DND-41 (cell line): Measurements from ENCODE around the gene PTPRN2.

Source experiments
- ATAC-seq: fragments of 200-7000 bp; cut with Tn5 transposase; 3 replicates; pipeline ENCODE4 v1.9.1; 2021; ENCODE audit warnings: low read depth; ENCODE audit not compliant: insufficient read depth
- DNase-seq: peaks from one replicate; pipeline ENCODE4 v3.0.0-alpha.2; 2020
- H2AFZ ChIP-seq: 2 replicates; pipeline ENCODE4 v1.6.0; 2012; ENCODE audit warnings: low read depth, low read length
- H3K27ac ChIP-seq: 2 replicates; pipeline ENCODE4 v1.5.1; 2012; ENCODE audit warnings: low read length, inconsistent platforms
- H3K27me3 ChIP-seq: fragments of 200-600 bp; sonication (generic); 2 replicates; pipeline ENCODE4 v1.6.0; 2012; ENCODE audit warnings: low read length, mild to moderate bottlenecking, inconsistent platforms; ENCODE audit not compliant: insufficient read depth, poor library complexity
- H3K36me3 ChIP-seq: 2 replicates; pipeline ENCODE4 v1.5.1; 2012; ENCODE audit warnings: low read length, inconsistent platforms; ENCODE audit not compliant: insufficient read depth
- H3K4me1 ChIP-seq: 2 replicates; pipeline ENCODE4 v1.5.1; 2012; ENCODE audit warnings: mild to moderate bottlenecking, low read length; ENCODE audit not compliant: insufficient read depth
- H3K4me2 ChIP-seq: 2 replicates; pipeline ENCODE4 v1.6.0; 2012; ENCODE audit warnings: mild to moderate bottlenecking, moderate library complexity, low read length, inconsistent platforms; ENCODE audit not compliant: insufficient read depth
- H3K4me3 ChIP-seq, 2 experiments: fragments of 200-600 bp in 1 of 2; shearing (Covaris generic) in 1 of 2; 2 replicates each; pipeline ENCODE4 v1.5.1; 2012 to 2016; ENCODE audit warnings: inconsistent platforms in 2 of 2, low read length in 2 of 2, mild to moderate bottlenecking in 2 of 2, low read depth in 1 of 2, moderate library complexity in 1 of 2
- H3K79me2 ChIP-seq: 2 replicates; pipeline ENCODE4 v1.6.0; 2012; ENCODE audit warnings: low read length, inconsistent platforms; ENCODE audit not compliant: insufficient read depth
- H3K9ac ChIP-seq: 2 replicates; pipeline ENCODE4 v1.6.0; 2012; ENCODE audit warnings: low read depth, mild to moderate bottlenecking, inconsistent platforms, low read length, moderate library complexity
- H3K9me3 ChIP-seq: 2 replicates; pipeline ENCODE4 v1.5.1; 2012; ENCODE audit warnings: low read length, moderate library complexity, mild to moderate bottlenecking, inconsistent platforms; ENCODE audit not compliant: insufficient read depth, severe bottlenecking
- H4K20me1 ChIP-seq: 2 replicates; pipeline ENCODE4 v1.6.0; 2012; ENCODE audit warnings: low read length; ENCODE audit not compliant: insufficient read depth
- EZH2 ChIP-seq: IDR thresholded peaks from 3 replicates; pipeline ENCODE4 v1.6.1; 2012; ENCODE audit warnings: borderline replicate concordance, low read depth, mild to moderate bottlenecking, moderate library complexity, low read length, inconsistent platforms; ENCODE audit not compliant: severe bottlenecking
- TF ChIP-seq, protein P1 (sequence below): IDR thresholded peaks from 2 replicates; pipeline ENCODE4 v1.5.1; 2012; ENCODE audit warnings: borderline replicate concordance, low read length, moderate library complexity, mild to moderate bottlenecking; ENCODE audit not compliant: poor library complexity, severe bottlenecking; ENCODE audit errors: extremely low read depth

PTPRN2 gene

DNA sequence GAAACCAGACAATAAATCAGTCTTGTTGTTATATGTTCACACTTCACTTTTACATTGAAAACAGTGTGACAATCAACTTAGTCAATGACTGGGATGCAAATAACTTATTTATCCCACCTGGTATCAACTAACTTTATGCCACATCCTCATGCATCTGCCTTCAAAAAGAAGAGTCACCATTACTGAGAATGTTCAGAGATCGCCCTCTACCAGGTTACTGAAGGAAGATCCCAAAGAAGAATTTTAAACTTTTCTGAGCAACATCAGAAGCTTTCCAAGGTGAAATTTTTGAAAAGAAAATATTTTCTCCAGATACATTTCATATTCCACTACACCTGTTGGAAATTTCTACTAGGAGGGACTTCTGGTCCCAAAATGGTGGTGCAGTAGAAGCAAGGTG, 359.5 kb downstream of the PTPRN2 start:
- H4K20me1 ChIP-seq, result no peaks in the 10 kb centered on the region
- H3K27ac ChIP-seq, result no peak overlapping the region
- H3K79me2 ChIP-seq, result no peaks in the 10 kb centered on the region
- TF ChIP-seq EZH2, result no peak
- TF ChIP-seq, protein P1, sequence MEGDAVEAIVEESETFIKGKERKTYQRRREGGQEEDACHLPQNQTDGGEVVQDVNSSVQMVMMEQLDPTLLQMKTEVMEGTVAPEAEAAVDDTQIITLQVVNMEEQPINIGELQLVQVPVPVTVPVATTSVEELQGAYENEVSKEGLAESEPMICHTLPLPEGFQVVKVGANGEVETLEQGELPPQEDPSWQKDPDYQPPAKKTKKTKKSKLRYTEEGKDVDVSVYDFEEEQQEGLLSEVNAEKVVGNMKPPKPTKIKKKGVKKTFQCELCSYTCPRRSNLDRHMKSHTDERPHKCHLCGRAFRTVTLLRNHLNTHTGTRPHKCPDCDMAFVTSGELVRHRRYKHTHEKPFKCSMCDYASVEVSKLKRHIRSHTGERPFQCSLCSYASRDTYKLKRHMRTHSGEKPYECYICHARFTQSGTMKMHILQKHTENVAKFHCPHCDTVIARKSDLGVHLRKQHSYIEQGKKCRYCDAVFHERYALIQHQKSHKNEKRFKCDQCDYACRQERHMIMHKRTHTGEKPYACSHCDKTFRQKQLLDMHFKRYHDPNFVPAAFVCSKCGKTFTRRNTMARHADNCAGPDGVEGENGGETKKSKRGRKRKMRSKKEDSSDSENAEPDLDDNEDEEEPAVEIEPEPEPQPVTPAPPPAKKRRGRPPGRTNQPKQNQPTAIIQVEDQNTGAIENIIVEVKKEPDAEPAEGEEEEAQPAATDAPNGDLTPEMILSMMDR, result no peak
- no peak for DNase-seq
- H3K9ac ChIP-seq, result no peak overlapping the region
- H3K27me3 ChIP-seq, result peaks cover 7% of the 10 kb centered on the region
- H3K4me3 ChIP-seq, result no peak overlapping the region
- H3K9me3 ChIP-seq, result peaks cover 5% of the 10 kb centered on the region
- no peak overlapping the region for H2AFZ ChIP-seq
- H3K4me1 ChIP-seq, result no peaks in the 10 kb centered on the region
- ATAC-seq, result no peak
- H3K4me2 ChIP-seq, result no peak overlapping the region
- no peaks in the 10 kb centered on the region for H3K36me3 ChIP-seq

DNA sequence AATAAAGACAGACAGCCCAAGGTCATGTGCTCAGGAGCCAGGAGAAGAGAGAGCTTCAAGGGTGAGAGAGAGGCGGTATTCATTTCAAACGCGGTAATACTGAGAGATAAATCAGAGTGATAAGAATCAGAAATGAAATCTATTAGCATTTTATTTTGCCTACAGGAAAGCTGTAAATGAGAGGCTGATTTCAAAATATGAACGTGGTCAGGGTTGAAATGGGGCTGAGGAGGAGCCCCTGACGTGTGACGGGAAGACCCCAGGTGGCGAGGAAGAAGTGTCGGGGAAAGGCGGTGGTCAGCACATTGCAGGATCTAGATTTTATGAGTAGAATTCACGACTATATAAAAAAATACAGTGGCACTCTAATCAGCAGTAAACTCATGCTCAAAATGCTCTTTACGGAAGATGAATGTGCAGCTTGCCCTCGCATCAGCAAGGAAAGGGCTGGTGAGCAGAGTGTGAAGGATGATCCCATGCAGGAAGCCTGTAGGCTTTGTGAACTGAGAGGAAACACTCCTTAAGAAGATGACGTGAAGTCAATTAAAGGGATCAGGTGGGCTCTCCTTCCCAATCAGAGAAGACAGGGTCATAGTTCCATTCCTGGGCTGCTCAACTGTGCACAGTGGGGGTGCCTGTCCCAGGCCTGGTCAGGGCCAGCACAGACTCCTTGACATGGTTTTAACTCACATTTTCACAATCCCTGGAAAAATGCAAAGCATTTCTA, 360.2 kb downstream of the PTPRN2 start:
- Histone ChIP-seq H4K20me1 (no peaks in the 10 kb centered on the region), H3K9me3 (peaks cover 5% of the 10 kb centered on the region), H3K9ac (no peak overlapping the region), H3K4me1 (no peaks in the 10 kb centered on the region), H3K27ac (no peak overlapping the region), H3K79me2 (no peaks in the 10 kb centered on the region), H3K36me3 (no peaks in the 10 kb centered on the region), H3K4me2 (no peak overlapping the region), H2AFZ (no peak overlapping the region), H3K4me3 (no peak overlapping the region), H3K27me3 (peaks cover 7% of the 10 kb centered on the region)
- TF ChIP-seq, protein P1, result no peak
- no peak for TF ChIP-seq EZH2
- DNase-seq, result no peak
- ATAC-seq, result no peak

DNA sequence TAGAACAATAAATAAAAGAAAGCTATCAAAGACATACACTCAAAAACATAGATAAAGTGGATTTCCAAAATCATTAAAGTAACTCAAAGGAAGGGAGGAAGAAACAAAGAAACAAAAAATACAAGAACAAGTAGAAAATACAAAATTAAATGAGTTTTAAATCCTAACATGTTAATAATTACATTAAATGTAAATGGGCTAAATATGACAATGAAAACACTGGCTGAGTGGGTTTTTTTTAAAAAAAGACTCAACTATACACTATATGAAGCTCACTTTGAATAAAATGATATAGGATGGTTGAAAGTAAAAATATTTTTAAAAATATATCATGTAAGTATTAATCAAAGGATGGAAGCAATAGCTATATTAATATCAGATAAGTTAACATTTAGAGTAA, 371.4 kb downstream of the PTPRN2 start:
- no peaks in the 10 kb centered on the region for H3K79me2 ChIP-seq
- H2AFZ ChIP-seq, result no peak overlapping the region
- no peak overlapping the region for H3K9ac ChIP-seq
- H3K27ac ChIP-seq, result no peak overlapping the region
- H4K20me1 ChIP-seq, result no peaks in the 10 kb centered on the region
- no peak overlapping the region for H3K4me3 ChIP-seq
- H3K9me3 ChIP-seq, result peaks cover 6% of the 10 kb centered on the region
- TF ChIP-seq, protein P1, result no peak
- no peak for TF ChIP-seq EZH2
- H3K4me1 ChIP-seq, result no peaks in the 10 kb centered on the region
- DNase-seq (no peak), ATAC-seq (no peak)
- H3K27me3 ChIP-seq, result no peaks in the 10 kb centered on the region
- no peaks in the 10 kb centered on the region for H3K36me3 ChIP-seq
- no peak overlapping the region for H3K4me2 ChIP-seq
